ENCODE measurements around the gene RNF14. TPM values are rescaled to one million over a fixed set of nuclear protein-coding genes. Genes with fewer than 3 reads are reported as not detected.

RNF14 gene
- total RNA-seq, 1 donor from 2014 or later: 60.8 TPM

GRCh38 chr5:142011572-142012185 lies 42.8 kb downstream of the RNF14 start:
- DNase-seq: no peak
- Mint-ChIP-seq H3K9me3 (ENCODE audit: unreplicated experiment) (peaks cover 2% of the 10 kb centered on the region), H3K27me3 (ENCODE audit: unreplicated experiment) (peaks cover 3% of the 10 kb centered on the region), H3K4me3 (ENCODE audit: unreplicated experiment) (peak overlapping the region; percentile 90), H3K27ac (ENCODE audit: unreplicated experiment) (no peak overlapping the region), H3K36me3 (ENCODE audit: unreplicated experiment) (no peaks in the 10 kb centered on the region), H3K4me1 (ENCODE audit: low read depth, unreplicated experiment) (no peaks in the 10 kb centered on the region)
- TF ChIP-seq CTCF (IDR thresholded peaks at IDR 0.05; ENCODE audit: partially characterized antibody, unreplicated experiment): no peak

- peak; percentile 67 for DNase-seq
Observed at GRCh38 chr5:142012186-142012785, 43.4 kb downstream of the RNF14 start.

GRCh38 chr5:142012792-142013388 lies 44.0 kb downstream of the RNF14 start, which contains the start of gene GNPDA1:
GNPDA1 (minus strand) TSS chr5:142013027; CDS start chr5:142012035, 992 bp downstream.
- Mint-ChIP-seq H3K27me3 (ENCODE audit: unreplicated experiment) (peaks cover 2% of the 10 kb centered on the region), H3K4me1 (ENCODE audit: low read depth, unreplicated experiment) (no peaks in the 10 kb centered on the region), H3K27ac (ENCODE audit: unreplicated experiment) (peak within 1 kb of the TSS; percentile 68), H3K36me3 (ENCODE audit: unreplicated experiment) (no peaks in the 10 kb centered on the region), H3K4me3 (ENCODE audit: unreplicated experiment) (peak within 1 kb of the TSS; percentile 92), H3K9me3 (ENCODE audit: unreplicated experiment) (peaks cover 2% of the 10 kb centered on the region)
- no peak for TF ChIP-seq CTCF (IDR thresholded peaks at IDR 0.05; ENCODE audit: partially characterized antibody, unreplicated experiment)
- peak; percentile 83 for DNase-seq

More at GRCh38 chr5:142012186-142012785, 43.4 kb downstream of the RNF14 start:
- Mint-ChIP-seq H3K27me3 (ENCODE audit: unreplicated experiment) (peaks cover 3% of the 10 kb centered on the region), H3K9me3 (ENCODE audit: unreplicated experiment) (peaks cover 2% of the 10 kb centered on the region), H3K36me3 (ENCODE audit: unreplicated experiment) (no peaks in the 10 kb centered on the region), H3K4me3 (ENCODE audit: unreplicated experiment) (peak overlapping the region; percentile 90), H3K4me1 (ENCODE audit: low read depth, unreplicated experiment) (no peaks in the 10 kb centered on the region), H3K27ac (ENCODE audit: unreplicated experiment) (no peak overlapping the region)
- TF ChIP-seq CTCF (IDR thresholded peaks at IDR 0.05; ENCODE audit: partially characterized antibody, unreplicated experiment): peak; percentile 24

- DNase-seq: no peak
- Mint-ChIP-seq H3K27me3 (ENCODE audit: unreplicated experiment) (peaks cover 6% of the 10 kb centered on the region), H3K9me3 (ENCODE audit: unreplicated experiment) (no peaks in the 10 kb centered on the region), H3K4me1 (ENCODE audit: low read depth, unreplicated experiment) (no peaks in the 10 kb centered on the region), H3K4me3 (ENCODE audit: unreplicated experiment) (peak overlapping the region; percentile 92), H3K27ac (ENCODE audit: unreplicated experiment) (peak overlapping the region; percentile 12), H3K36me3 (ENCODE audit: unreplicated experiment) (no peaks in the 10 kb centered on the region)
- TF ChIP-seq CTCF (IDR thresholded peaks at IDR 0.05; ENCODE audit: partially characterized antibody, unreplicated experiment): no peak
Observed at GRCh38 chr5:142013734-142014521, 45.0 kb downstream of the RNF14 start.
